ENCODE measurements around the gene MB.

MB gene

GRCh38 chr22:35660291-35661127 is 43.4 kb upstream of the MB start:
- Histone ChIP-seq H3K9me3 (ENCODE audit: control insufficient read depth, insufficient read depth, low read depth, low read length) (no peaks in the 10 kb centered on the region), H3K4me3 (ENCODE audit: low read depth, low read length) (no peak overlapping the region), H3K27ac (ENCODE audit: extremely low read depth, low read depth, low read length) (no peak overlapping the region), H3K4me1 (ENCODE audit: control insufficient read depth, insufficient read depth, low read length) (peaks cover 11% of the 10 kb centered on the region), H3K36me3 (ENCODE audit: control insufficient read depth in 2 of 2, insufficient read depth in 1 of 2, low read length in 2 of 2) (no peaks in the 10 kb centered on the region)
- CTCF ChIA-PET = no interaction called here
- POLR2A ChIA-PET = no interaction called here
- TF ChIP-seq ZNF398 (tag by site-specific recombination; IDR thresholded peaks at IDR 0.05) = peak; percentile 40; the same call in 1 of the 2 replicates
- TF ChIP-seq ZNF211 (tag by site-specific recombination; IDR thresholded peaks at IDR 0.05; ENCODE audit: low read depth) = no peak
- TF ChIP-seq SETDB1 (IDR thresholded peaks at IDR 0.05; ENCODE audit: insufficient read length, low read length) = peak; percentile 54

GRCh38 chr22:35657571-35658312 is 40.6 kb upstream of the MB start:
- ChIA-PET CTCF (interaction anchor here (1.8 kb wide), 1 partner anchor 27 kb away, joined by 6 read pairs; no protein-coding TSS in a partner anchor), POLR2A (no interaction called here)
- TF ChIP-seq EGR2 (tag by site-specific recombination; IDR thresholded peaks at IDR 0.05; ENCODE audit: low read depth) (peak; percentile 41; the same call in 1 of the 2 replicates), ZSCAN5A (tag by site-specific recombination; IDR thresholded peaks at IDR 0.05) (no peak), ZNF398 (tag by site-specific recombination; IDR thresholded peaks at IDR 0.05) (no peak), ZFHX2 (tag by site-specific recombination; conservative IDR thresholded peaks at IDR 0.05) (peak; percentile 57)
- Histone ChIP-seq H3K4me1 (ENCODE audit: control insufficient read depth, insufficient read depth, low read length) (peaks cover 11% of the 10 kb centered on the region), H3K36me3 (ENCODE audit: control insufficient read depth in 2 of 2, insufficient read depth in 1 of 2, low read length in 2 of 2) (no peaks in the 10 kb centered on the region), H3K4me3 (ENCODE audit: low read depth, low read length) (no peak overlapping the region), H3K9me3 (ENCODE audit: control insufficient read depth, insufficient read depth, low read depth, low read length) (no peaks in the 10 kb centered on the region), H3K27ac (ENCODE audit: extremely low read depth, low read depth, low read length) (no peak overlapping the region)

GRCh38 chr22:35656284-35656752 is 39.2 kb upstream of the MB start:
- no peak overlapping the region for H3K4me3 ChIP-seq (ENCODE audit: low read depth, low read length)
- H3K36me3 ChIP-seq (ENCODE audit: control insufficient read depth in 2 of 2, insufficient read depth in 1 of 2, low read length in 2 of 2) = no peaks in the 10 kb centered on the region
- peak overlapping the region; percentile 66 for H3K27ac ChIP-seq (ENCODE audit: extremely low read depth, low read depth, low read length)
- H3K4me1 ChIP-seq (ENCODE audit: control insufficient read depth, insufficient read depth, low read length) = peaks cover 11% of the 10 kb centered on the region
- no peaks in the 10 kb centered on the region for H3K9me3 ChIP-seq (ENCODE audit: control insufficient read depth, insufficient read depth, low read depth, low read length)
- POLR2A ChIA-PET = no interaction called here
- CTCF ChIA-PET = interaction anchor here (0.7 to 1.8 kb wide), 5 partner anchors 24 to 469 kb away, joined by 3 to 6 read pairs (median 4); no protein-coding TSS in a partner anchor
- TF ChIP-seq ZNF24 (tag by site-specific recombination; IDR thresholded peaks at IDR 0.05) = no peak
- peak; percentile 39; the same call in 1 of the 2 replicates for TF ChIP-seq ZXDB (tag by site-specific recombination; IDR thresholded peaks at IDR 0.05)
- TF ChIP-seq ZNF311 (tag by site-specific recombination; IDR thresholded peaks at IDR 0.05; ENCODE audit: borderline replicate concordance) = no peak
- no peak for TF ChIP-seq BCL11A (tag by site-specific recombination; IDR thresholded peaks at IDR 0.05; ENCODE audit: low read depth)
- peak; percentile 76; the same call in 1 of the 2 replicates for TF ChIP-seq TCF7L2 (IDR thresholded peaks at IDR 0.05; ENCODE audit: borderline replicate concordance, low read depth, low read length)
- peak; percentile 85 for TF ChIP-seq PRDM6 (tag by site-specific recombination; IDR thresholded peaks at IDR 0.05)
- no peak for TF ChIP-seq ZNF449 (tag by site-specific recombination; IDR thresholded peaks at IDR 0.05)
- no peak for TF ChIP-seq ZNF433 (tag by site-specific recombination; IDR thresholded peaks at IDR 0.05; ENCODE audit: low read depth)
- TF ChIP-seq ZNF211 (tag by site-specific recombination; IDR thresholded peaks at IDR 0.05; ENCODE audit: low read depth) = no peak
- peak; percentile 33; the same call in 1 of the 2 replicates for TF ChIP-seq OSR2 (tag by site-specific recombination; IDR thresholded peaks at IDR 0.05)
- TF ChIP-seq ZFP37 (tag by site-specific recombination; IDR thresholded peaks at IDR 0.05) = no peak
- TF ChIP-seq ZNF366 (tag by site-specific recombination; conservative IDR thresholded peaks at IDR 0.05) = no peak
- TF ChIP-seq ZNF768 (tag by site-specific recombination; IDR thresholded peaks at IDR 0.05) = no peak

All from HEK293 (cell line).